MCF 10A (cell line): ENCODE results near the gene ACSL3. TPM values are rescaled to one million over a fixed set of nuclear protein-coding genes. Genes with fewer than 3 reads are reported as not detected.
A peak's percentile ranks its signal among the peaks of the same experiment; 100 is the strongest.

Source experiments
- BruUV-seq: library from RNA; stranded (reverse); fragments of 400-500 nt; replicated peaks from 2 replicates; lab custom pipeline; 2021; lab: Mats Ljungman, UMichigan
- CTCF ChIA-PET: fragments of 300-600 bp; sonication (Branson Sonifier 250); formaldehyde crosslinking; extraction: SDS; loops from one replicate; lab custom pipeline; 2021; ENCODE audit warnings: antibody characterized with exemption, inconsistent platforms; lab: Yijun Ruan, JAX
- POLR2A ChIA-PET: fragments of 300-600, 350-650 bp; sonication (Branson Sonifier 250); formaldehyde crosslinking; extraction: SDS; loops from one replicate; lab custom pipeline; 2020; ENCODE audit warnings: antibody characterized with exemption, inconsistent platforms; lab: Yijun Ruan, JAX
- DNase-seq: peaks from one replicate; pipeline ENCODE4 v3.0.0-alpha.2; 2018; ENCODE audit not compliant: unreplicated experiment
- H3K27ac Mint-ChIP-seq: one replicate; pipeline ENCODE4 v1.8.0; 2022; ENCODE audit warnings: mild to moderate bottlenecking, low read depth, mixed read lengths; ENCODE audit not compliant: unreplicated experiment
- H3K27me3 Mint-ChIP-seq: one replicate; pipeline ENCODE4 v1.8.0; 2022; ENCODE audit warnings: mixed read lengths; ENCODE audit not compliant: insufficient read depth, unreplicated experiment
- H3K36me3 Mint-ChIP-seq: one replicate; pipeline ENCODE4 v1.8.0; 2022; ENCODE audit warnings: mild to moderate bottlenecking, moderate library complexity, mixed read lengths; ENCODE audit not compliant: insufficient read depth, unreplicated experiment
- H3K4me1 Mint-ChIP-seq: one replicate; pipeline ENCODE4 v1.8.0; 2022; ENCODE audit warnings: mixed read lengths; ENCODE audit not compliant: insufficient read depth, unreplicated experiment
- H3K4me3 Mint-ChIP-seq: one replicate; pipeline ENCODE4 v1.8.0; 2022; ENCODE audit warnings: mild to moderate bottlenecking, moderate library complexity, mixed read lengths; ENCODE audit not compliant: unreplicated experiment
- H3K9me3 Mint-ChIP-seq: one replicate; pipeline ENCODE4 v1.8.0; 2022; ENCODE audit warnings: mixed read lengths; ENCODE audit not compliant: unreplicated experiment
- intact Hi-C: fragments of 100-400 bp; cut with micrococcal nuclease; formaldehyde crosslinking; loops from 2 replicates; pipeline ENCODE4 v1.14.1; 2022
- total RNA-seq: library from RNA; stranded (reverse); gene quantifications from 2 replicates; pipeline ENCODE4 v1.2.3, GENCODE V29; 2022
- TF ChIP-seq, protein P1 (sequence below): fragments of 200-600 bp; IDR thresholded peaks from one replicate; pipeline ENCODE4 v1.8.0; 2022; ENCODE audit warnings: antibody characterized with exemption, mild to moderate bottlenecking; ENCODE audit not compliant: unreplicated experiment

The ACSL3 gene
- total RNA-seq, 1 experiment from 2014 or later = 183 TPM

DNA sequence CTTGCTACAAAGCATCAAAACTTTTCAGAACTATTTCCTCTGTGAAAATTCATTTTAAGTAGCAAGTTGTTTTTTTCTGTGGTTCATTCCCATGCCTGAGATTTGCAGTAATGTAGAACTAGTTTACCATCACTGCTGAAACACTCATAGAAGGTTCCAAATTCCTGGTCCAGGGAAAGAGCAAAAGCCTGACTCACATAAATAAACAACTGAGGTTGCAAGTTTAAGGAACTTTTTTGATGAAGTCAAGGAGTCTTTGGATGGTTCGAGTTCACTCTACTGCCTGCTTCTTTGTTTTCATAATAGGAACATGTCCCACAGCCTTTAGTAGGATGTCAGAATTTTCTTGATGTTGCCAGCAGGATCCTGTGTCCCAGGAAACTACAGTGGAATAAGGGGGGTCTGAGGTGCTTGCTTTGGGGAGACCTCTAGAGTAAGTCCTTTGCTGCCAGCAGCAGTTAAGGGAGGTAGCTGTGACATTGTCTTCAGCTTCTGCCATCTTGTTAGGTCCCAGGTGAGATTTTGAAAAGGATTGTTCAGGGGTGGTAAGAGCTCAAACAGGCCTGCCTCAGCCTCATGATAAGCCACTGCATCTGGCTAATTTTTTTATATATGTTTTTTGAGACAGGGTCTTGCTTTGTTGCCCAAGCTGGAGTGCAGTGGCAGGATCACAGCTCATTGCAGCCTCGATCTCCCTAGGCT lies 43.9 kb downstream of the ACSL3 start:
- H3K27ac Mint-ChIP-seq = no peak overlapping the region
- CTCF ChIA-PET = interaction anchor here (0.8 to 5.9 kb wide), 8 partner anchors 11 to 212 kb away, joined by 4 to 57 read pairs (median 4); partner anchors contain the start of gene ACSL3

DNA sequence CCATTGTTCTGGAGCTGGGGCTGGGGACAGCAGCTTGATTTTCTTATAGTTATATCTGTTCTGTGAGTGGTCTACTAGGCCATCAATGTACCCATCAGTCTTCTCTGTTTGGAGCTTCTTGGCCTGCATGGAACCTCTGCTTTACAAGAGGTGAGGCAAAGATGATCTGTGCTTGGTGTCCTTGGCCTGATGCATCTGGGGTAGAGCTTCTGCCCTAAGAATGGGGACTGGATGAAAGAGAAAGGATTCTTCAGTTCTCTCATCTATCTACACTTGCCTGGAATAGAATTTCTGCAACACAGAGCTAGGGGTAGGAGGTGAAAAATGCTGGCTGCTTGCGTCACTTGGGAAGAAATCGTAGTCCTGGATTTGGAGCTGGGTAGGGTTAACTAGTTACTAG lies 46.2 kb downstream of the ACSL3 start:
- Mint-ChIP-seq H3K36me3 (peaks cover 71% of the 10 kb centered on the region), H3K4me1 (peaks cover 38% of the 10 kb centered on the region), H3K27ac (peak overlapping the region; percentile 44), H3K27me3 (no peaks in the 10 kb centered on the region), H3K9me3 (no peaks in the 10 kb centered on the region), H3K4me3 (no peak overlapping the region)
- DNase-seq = no peak
- TF ChIP-seq, protein P1, sequence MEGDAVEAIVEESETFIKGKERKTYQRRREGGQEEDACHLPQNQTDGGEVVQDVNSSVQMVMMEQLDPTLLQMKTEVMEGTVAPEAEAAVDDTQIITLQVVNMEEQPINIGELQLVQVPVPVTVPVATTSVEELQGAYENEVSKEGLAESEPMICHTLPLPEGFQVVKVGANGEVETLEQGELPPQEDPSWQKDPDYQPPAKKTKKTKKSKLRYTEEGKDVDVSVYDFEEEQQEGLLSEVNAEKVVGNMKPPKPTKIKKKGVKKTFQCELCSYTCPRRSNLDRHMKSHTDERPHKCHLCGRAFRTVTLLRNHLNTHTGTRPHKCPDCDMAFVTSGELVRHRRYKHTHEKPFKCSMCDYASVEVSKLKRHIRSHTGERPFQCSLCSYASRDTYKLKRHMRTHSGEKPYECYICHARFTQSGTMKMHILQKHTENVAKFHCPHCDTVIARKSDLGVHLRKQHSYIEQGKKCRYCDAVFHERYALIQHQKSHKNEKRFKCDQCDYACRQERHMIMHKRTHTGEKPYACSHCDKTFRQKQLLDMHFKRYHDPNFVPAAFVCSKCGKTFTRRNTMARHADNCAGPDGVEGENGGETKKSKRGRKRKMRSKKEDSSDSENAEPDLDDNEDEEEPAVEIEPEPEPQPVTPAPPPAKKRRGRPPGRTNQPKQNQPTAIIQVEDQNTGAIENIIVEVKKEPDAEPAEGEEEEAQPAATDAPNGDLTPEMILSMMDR = no peak
- intact Hi-C loops = no loop called here
- POLR2A ChIA-PET = interaction anchor here (1.2 to 1.9 kb wide), 3 partner anchors 45 to 154 kb away, joined by 3 to 5 read pairs (median 5); partner anchors contain the start of gene ACSL3
- CTCF ChIA-PET = interaction anchor here (0.5 to 3.8 kb wide), 11 partner anchors 9 to 216 kb away, joined by 3 to 28 read pairs (median 4); no protein-coding TSS in a partner anchor
- no TSS peak for BruUV-seq

More for the DNA sequence above, 43.9 kb downstream of the ACSL3 start:
- no peaks in the 10 kb centered on the region for H3K27me3 Mint-ChIP-seq
- H3K36me3 Mint-ChIP-seq = peaks cover 64% of the 10 kb centered on the region
- H3K4me1 Mint-ChIP-seq = peaks cover 48% of the 10 kb centered on the region
- BruUV-seq = no TSS peak
- no peak overlapping the region for H3K4me3 Mint-ChIP-seq
- intact Hi-C loops = no loop called here
- POLR2A ChIA-PET = interaction anchor here (1.1 kb wide), 1 partner anchor 12 kb away, joined by 3 read pairs; no protein-coding TSS in a partner anchor
- DNase-seq = no peak
- H3K9me3 Mint-ChIP-seq = no peaks in the 10 kb centered on the region
- TF ChIP-seq, protein P1 = no peak

DNA sequence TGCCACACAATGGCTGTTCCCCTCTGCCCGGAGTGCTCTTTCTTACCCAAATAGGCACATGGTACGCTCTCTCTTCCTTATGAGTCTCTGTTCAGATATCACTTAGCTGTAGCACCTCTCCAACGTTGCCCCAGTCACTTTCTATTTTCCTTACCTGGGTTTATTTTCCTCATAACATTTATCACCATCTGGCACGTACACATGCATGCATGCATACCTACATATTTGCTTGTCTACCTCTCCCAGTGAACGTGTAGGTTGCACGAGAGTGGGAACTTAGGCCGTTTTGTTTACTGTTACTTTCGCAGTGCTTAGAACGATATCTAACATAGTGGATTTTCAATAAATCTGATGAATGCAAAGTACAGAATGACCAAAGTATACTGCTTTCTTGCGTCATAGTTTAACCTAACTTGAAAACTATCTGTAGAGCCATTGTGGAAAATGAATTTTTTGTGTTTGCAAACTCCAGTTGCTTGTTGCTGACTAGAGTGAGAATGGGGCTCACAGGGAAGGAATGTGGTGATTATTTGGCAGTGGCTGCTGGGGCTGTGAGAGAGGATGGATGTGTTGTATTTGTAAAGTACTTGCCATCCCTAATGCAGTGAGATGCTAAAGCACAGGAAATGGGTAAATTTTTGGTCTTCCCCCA lies 47.1 kb downstream of the ACSL3 start:
- H3K9me3 Mint-ChIP-seq = no peaks in the 10 kb centered on the region
- peaks cover 72% of the 10 kb centered on the region for H3K36me3 Mint-ChIP-seq
- no peak overlapping the region for H3K4me3 Mint-ChIP-seq
- BruUV-seq = no TSS peak
- POLR2A ChIA-PET = interaction anchor here (0.8 to 1.9 kb wide), 4 partner anchors 46 to 155 kb away, joined by 3 to 5 read pairs (median 4); partner anchors contain the start of gene ACSL3
- CTCF ChIA-PET = interaction anchor here (0.9 to 3.8 kb wide), 9 partner anchors 8 to 217 kb away, joined by 3 to 28 read pairs (median 4); no protein-coding TSS in a partner anchor
- no peaks in the 10 kb centered on the region for H3K27me3 Mint-ChIP-seq
- TF ChIP-seq, protein P1 = no peak
- intact Hi-C loops = no loop called here
- no peak for DNase-seq
- peaks cover 40% of the 10 kb centered on the region for H3K4me1 Mint-ChIP-seq
- peak overlapping the region; percentile 44 for H3K27ac Mint-ChIP-seq

DNA sequence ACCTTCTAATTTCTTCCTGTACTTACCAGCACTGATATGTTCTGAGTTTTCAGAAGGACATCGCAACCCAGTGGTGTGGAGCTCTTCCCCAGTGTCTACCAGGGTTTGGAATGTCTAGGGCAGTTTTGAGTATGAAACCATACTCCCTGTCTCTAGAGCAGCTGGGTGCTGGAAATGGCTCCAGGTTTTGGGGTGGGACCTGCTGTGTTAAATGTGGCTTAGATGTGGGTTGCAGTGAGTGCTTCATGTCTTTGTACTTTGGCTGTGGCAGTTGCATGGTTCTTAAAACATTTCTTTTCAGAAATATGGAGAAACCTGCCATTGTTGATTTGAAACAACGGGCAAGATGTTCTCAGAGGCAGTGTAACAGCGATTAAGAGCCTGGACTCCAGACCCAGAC lies 48.5 kb downstream of the ACSL3 start:
- no peak for DNase-seq
- ChIA-PET POLR2A (interaction anchor here (0.6 to 1.1 kb wide), 2 partner anchors 12 to 32 kb away, joined by 3 to 4 read pairs; no protein-coding TSS in a partner anchor), CTCF (interaction anchor here (0.5 to 1.5 kb wide), 6 partner anchors 10 to 203 kb away, joined by 3 to 4 read pairs (median 3); no protein-coding TSS in a partner anchor)
- intact Hi-C loops = no loop called here
- no peak overlapping the region for H3K4me3 Mint-ChIP-seq
- peaks cover 46% of the 10 kb centered on the region for H3K4me1 Mint-ChIP-seq
- TF ChIP-seq, protein P1 = no peak
- H3K36me3 Mint-ChIP-seq = peaks cover 74% of the 10 kb centered on the region
- peak overlapping the region; percentile 49 for H3K27ac Mint-ChIP-seq
- H3K9me3 Mint-ChIP-seq = no peaks in the 10 kb centered on the region
- H3K27me3 Mint-ChIP-seq = no peaks in the 10 kb centered on the region
- BruUV-seq = no TSS peak
